ENCODE results near the gene SMCO4.
"Not testable (repeated sequence)": the region's sequence is repeated elsewhere in the genome, so short reads cannot be mapped to it uniquely, and the experiment has no call there.

Gene SMCO4

DNA sequence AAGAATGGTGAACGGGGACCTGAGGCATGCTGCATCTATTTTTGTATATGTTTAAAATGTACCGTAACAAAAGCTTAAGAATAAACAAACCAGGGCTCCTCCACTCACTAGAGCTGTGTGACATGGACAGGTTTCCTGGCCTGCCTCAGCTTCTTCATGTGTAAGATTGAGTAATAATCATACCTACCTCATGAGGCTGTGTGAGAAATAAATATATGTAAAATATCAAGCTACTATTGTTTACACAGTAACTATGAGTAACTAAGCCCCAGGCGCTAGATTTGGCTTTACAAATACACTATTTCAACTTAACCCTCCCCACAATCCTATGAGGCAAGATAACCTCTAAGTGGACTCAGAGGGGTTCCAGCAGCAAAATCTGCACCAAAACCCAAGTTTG lies 66.4 kb downstream of the SMCO4 start:
- no peak for DNase-seq (ENCODE audit: low spot score)

DNA sequence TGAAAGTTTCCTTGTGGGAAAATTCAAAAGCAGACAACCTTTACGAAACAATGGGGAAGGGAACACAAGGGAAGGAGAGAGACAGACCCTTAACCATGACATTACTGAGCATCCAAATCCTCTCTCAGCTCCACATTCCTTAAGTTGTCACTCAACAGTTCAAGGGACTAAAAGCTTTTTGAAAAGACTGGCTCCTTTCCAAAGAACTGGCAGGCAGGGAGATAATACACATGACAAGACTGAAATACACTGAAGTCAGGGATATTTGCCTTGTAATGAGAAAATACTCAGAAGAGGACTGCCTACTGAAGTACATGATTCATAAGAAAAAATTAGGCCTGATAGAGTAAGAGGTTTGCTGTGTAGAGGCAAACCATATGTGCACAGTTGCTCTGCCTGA lies 69.1 kb downstream of the SMCO4 start:
- no peak for DNase-seq (ENCODE audit: low spot score)

DNA sequence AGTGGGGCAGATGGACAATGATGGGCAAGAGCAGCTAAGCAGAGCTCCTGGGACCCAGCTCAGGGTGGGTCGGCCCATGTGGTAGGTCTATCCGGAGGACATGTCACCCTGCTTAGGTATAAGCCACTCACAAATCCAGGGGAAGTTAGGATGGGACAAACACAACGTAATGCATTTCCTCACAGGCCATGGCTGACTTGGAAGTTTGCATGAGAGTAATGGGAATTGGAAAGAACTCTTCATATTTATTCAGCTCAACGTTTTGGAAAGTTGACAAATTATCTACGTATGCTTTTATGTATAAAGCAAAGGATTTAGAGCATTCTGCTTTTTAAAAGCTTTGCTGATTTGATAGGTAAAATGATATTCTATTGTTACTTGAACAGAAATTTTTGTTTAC lies 74.9 kb downstream of the SMCO4 start:
- no peak for DNase-seq (ENCODE audit: low spot score)

DNA sequence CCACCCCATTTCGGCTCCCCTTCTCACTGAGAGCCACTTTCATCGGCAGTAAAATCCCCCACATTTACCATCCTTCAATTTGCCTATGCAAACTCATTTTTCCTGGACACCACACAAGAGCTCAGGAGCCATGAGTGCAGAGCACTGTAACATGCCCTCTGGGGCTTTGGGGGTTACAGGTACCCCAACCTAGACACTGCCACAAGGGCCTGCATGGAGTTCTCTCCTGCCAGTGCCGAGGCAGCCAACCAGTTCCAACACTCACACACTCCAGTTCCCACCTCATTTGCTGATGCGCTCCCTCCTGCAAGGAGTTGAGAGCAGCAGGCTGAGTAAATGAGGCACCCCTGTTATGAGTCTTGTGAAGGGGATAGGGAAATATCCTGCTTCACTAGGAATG lies 76.1 kb downstream of the SMCO4 start:
- DNase-seq (ENCODE audit: low spot score), result no peak

DNA sequence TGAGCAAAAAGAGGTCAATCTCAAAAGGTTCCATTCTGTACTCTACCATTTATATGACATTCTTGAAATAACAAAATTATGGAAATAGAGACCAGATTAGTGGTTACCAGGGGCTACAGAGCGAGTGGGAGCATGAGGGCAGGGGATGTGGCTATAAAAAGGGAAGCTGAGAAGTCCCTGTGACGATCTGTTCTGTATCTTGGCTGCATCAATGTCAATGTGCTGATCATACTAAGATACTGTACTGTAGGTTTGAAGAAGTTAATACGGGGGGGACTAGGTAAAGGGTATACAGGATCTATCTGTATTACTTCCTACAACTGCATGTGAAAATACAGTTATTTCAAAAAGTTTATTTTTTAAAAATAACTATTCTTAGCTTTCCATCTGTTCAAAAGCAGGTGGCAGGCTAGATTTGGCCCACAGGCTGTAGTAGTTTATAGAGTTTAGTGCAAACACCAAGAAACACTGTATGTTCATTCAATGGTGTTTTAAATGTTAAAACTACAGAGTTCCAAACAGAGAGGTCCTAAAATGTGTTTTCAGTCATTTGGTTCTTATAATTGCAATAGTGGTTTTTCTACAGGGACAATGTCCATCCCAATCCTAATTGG lies 78.2 kb downstream of the SMCO4 start:
- DNase-seq (ENCODE audit: low spot score), result no peak

DNA sequence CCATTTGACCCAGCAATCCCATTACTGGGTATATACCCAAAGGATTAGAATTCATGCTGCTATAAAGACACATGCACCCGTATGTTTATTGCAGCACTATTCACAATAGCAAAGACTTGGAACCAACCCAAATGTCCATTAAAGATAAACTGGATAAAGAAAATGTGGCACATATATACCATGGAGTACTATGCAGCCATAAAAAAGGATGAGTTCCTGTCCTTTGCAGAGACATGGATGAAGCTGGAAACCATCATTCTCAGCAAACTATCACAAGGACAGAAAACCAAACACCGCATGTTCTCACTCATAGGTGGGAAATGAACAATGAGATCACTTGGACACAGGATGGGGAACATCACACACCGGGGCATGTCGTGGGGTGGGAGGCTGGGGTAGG lies 79.5 kb downstream of the SMCO4 start:
- DNase-seq (ENCODE audit: low spot score), result not testable (repeated sequence)

DNA sequence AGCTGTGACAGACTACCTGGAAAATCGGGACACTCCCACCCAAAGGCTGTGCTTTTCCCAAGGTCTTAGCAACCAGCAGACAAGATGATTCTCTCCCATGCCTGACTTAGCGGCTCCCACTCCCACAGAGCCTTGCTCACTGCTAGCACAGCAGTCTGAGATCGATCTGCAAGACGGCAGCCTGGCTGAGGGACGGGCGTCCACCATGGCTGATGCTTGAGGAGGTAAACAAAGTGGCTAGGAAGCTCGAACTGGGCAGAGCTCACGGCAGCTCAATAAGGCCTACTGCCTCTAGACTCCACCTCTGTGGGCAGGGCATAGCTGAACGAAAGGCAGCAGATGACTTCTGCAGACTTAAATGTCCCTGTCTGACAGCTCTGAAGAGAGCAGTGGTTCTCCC lies 84.9 kb downstream of the SMCO4 start:
- no peak for DNase-seq (ENCODE audit: low spot score)

DNA sequence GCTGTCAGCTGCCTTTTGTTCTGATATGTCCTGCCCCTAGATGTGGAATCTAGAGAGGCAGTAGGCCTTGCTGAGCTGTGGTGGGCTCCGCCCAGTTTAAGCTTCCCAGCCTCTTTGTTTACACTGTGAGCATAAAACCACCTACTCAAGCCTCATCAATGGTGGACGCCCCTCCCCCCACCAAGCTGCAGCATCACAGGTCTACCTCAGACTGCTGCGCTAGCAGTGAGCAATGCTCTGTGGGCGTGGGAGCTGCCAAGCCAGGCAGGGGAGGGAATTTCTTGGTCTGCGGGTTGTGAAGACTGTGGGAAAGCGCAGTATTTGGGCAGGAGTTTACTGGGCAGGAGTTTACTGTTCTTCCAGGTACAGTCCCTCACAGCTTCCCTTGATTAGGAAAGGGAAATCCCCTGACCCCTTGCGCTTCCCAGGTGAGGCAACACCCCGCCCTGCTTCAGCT lies 98.5 kb downstream of the SMCO4 start:
- no peak for DNase-seq (ENCODE audit: low spot score)

DNA sequence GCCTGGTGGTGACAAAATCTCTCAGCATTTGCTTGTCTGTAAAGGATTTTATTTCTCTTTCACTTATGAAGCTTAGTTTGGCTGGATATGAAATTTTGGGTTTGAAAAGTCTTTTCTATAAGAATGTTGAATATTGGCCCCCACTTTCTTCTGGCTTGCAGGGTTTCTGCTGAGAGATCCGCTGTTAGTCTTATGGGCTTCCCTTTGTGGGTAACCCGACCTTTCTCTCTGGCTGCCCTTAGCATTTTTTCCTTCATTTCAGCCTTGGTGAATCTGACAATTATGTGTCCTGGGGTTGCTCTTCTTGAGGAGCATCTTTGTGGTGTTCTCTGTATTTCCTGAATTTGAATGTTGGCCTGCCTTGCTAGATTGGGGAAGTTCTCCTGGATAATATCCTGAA lies 100.0 kb downstream of the SMCO4 start:
- not testable (repeated sequence) for DNase-seq (ENCODE audit: low spot score)

DNA sequence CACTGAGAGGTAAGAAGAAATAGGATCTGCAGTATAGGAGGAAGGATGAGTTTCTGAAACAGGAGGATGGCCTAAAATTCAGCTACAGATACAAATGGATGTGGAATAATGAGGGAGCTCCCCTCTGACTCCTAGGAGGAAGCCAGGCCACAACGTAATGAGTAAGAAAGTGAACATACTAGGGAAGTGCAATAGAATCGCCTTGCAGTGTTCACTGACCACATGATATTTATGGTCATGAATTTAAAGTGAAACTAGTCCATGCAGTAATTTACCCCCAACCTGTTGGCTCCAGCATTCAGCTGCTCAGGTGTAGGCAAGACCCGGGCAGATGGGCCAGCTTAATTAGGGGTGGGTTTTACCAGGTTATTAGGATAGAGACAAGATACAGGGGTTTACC lies 110.9 kb downstream of the SMCO4 start:
- DNase-seq (ENCODE audit: low spot score), result no peak

Data from pons (tissue), 1 donor.